ENCODE results near the gene CTU2.

CTU2 gene

GRCh38 chr16:88758944-88759244, 52.6 kb downstream of the CTU2 start (continued):
- TF ChIP-seq SCRT2 (tag by site-specific recombination; IDR thresholded peaks at IDR 0.05) (0 out of 2 replicates have a peak, but pooled peaks have one; percentile 24), ZNF138 (tag by site-specific recombination; IDR thresholded peaks at IDR 0.05; ENCODE audit: borderline replicate concordance) (no peak), ELK4 (IDR thresholded peaks at IDR 0.05; ENCODE audit: borderline replicate concordance, low read depth, low read length) (no peak)

GRCh38 chr16:88759245-88759975, 53.1 kb downstream of the CTU2 start:
- Histone ChIP-seq H3K4me3 (ENCODE audit: low read depth, low read length) (no peak overlapping the region), H3K9me3 (ENCODE audit: control insufficient read depth, insufficient read depth, low read depth, low read length) (no peaks in the 10 kb centered on the region), H3K27ac (ENCODE audit: extremely low read depth, low read depth, low read length) (no peak overlapping the region), H3K36me3 (ENCODE audit: control insufficient read depth in 2 of 2, insufficient read depth in 1 of 2, low read length in 2 of 2) (no peaks in the 10 kb centered on the region), H3K4me1 (ENCODE audit: control insufficient read depth, insufficient read depth, low read length) (peaks cover 8% of the 10 kb centered on the region)
- TF ChIP-seq ZNF510 (tag by site-specific recombination; IDR thresholded peaks at IDR 0.05; ENCODE audit: insufficient replicate concordance) (no peak), ZNF513 (tag by site-specific recombination; IDR thresholded peaks at IDR 0.05) (0 out of 2 replicates have a peak, but pooled peaks have one; percentile 43)
- ChIA-PET POLR2A (interaction anchor here (3.8 kb wide), 1 partner anchor 11 kb away, joined by 24 read pairs; no protein-coding TSS in a partner anchor), CTCF (interaction anchor here (1.1 to 4.3 kb wide), 2 partner anchors 21 to 22 kb away, joined by 4 to 28 read pairs; no protein-coding TSS in a partner anchor)

- no peak overlapping the region for H3K27ac ChIP-seq (ENCODE audit: extremely low read depth, low read depth, low read length)
- no peak for TF ChIP-seq SALL2 (tag by site-specific recombination; IDR thresholded peaks at IDR 0.05; ENCODE audit: borderline replicate concordance)
- TF ChIP-seq SCRT1 (tag by site-specific recombination; IDR thresholded peaks at IDR 0.05; ENCODE audit: borderline replicate concordance): no peak
- TF ChIP-seq ZEB2 (tag by site-specific recombination; IDR thresholded peaks at IDR 0.05): no peak
- TF ChIP-seq OVOL3 (tag by site-specific recombination; IDR thresholded peaks at IDR 0.05): no peak
- no peak for TF ChIP-seq SP2 (tag by site-specific recombination; IDR thresholded peaks at IDR 0.05)
- no peak for TF ChIP-seq PRDM2 (tag by site-specific recombination; IDR thresholded peaks at IDR 0.05; ENCODE audit: borderline replicate concordance)
- no peak for TF ChIP-seq ZNF366 (tag by site-specific recombination; conservative IDR thresholded peaks at IDR 0.05)
- TF ChIP-seq ZNF843 (tag by site-specific recombination; IDR thresholded peaks at IDR 0.05): no peak
- no peak for TF ChIP-seq ZNF239 (tag by site-specific recombination; IDR thresholded peaks at IDR 0.05)
- TF ChIP-seq FEZF1 (tag by site-specific recombination; IDR thresholded peaks at IDR 0.05): no peak
- TF ChIP-seq ZNF777 (tag by site-specific recombination; IDR thresholded peaks at IDR 0.05; ENCODE audit: borderline replicate concordance): no peak
- no peak for TF ChIP-seq ZNF398 (tag by site-specific recombination; IDR thresholded peaks at IDR 0.05)
- TF ChIP-seq ZNF76 (tag by site-specific recombination; IDR thresholded peaks at IDR 0.05; ENCODE audit: borderline replicate concordance, low read depth): no peak
- TF ChIP-seq ZFP3 (tag by site-specific recombination; IDR thresholded peaks at IDR 0.05; ENCODE audit: low read depth): no peak
- POLR2A ChIA-PET: interaction anchor here (0.5 to 3.8 kb wide), 3 partner anchors 9 to 50 kb away, joined by 3 to 24 read pairs (median 3); no protein-coding TSS in a partner anchor
These were observed 53.7 kb downstream of the CTU2 start for GRCh38 chr16:88759976-88760350.

More at GRCh38 chr16:88759976-88760350, 53.7 kb downstream of the CTU2 start:
- Histone ChIP-seq H3K4me3 (ENCODE audit: low read depth, low read length) (no peak overlapping the region), H3K4me1 (ENCODE audit: control insufficient read depth, insufficient read depth, low read length) (peaks cover 8% of the 10 kb centered on the region), H3K9me3 (ENCODE audit: control insufficient read depth, insufficient read depth, low read depth, low read length) (no peaks in the 10 kb centered on the region), H3K36me3 (ENCODE audit: control insufficient read depth in 2 of 2, insufficient read depth in 1 of 2, low read length in 2 of 2) (no peaks in the 10 kb centered on the region)
- CTCF ChIA-PET: interaction anchor here (0.6 to 4.3 kb wide), 4 partner anchors 13 to 23 kb away, joined by 3 to 28 read pairs (median 4); no protein-coding TSS in a partner anchor

All from HEK293 (cell line).